G401 (cell line): ENCODE results near the gene CYLD. TPM values are rescaled to one million over a fixed set of nuclear protein-coding genes. Genes with fewer than 3 reads are reported as not detected.

ENCODE experiments used
- DNase-seq: peaks from one replicate; pipeline ENCODE4 v3.0.0-alpha.2; 2015; ENCODE audit warnings: low spot score
- in situ Hi-C: cut with HindIII; loops from 2 replicates; pipeline ENCODE4 v1.10.0; 2016; ENCODE audit warnings: low sequenced_read_pairs, mixed read lengths
- total RNA-seq: library from RNA; depleted of rRNA; stranded (reverse); fragments of >200 nt; shearing (Covaris generic); gene quantifications from 2 replicates; pipeline ENCODE4 v1.2.3, GENCODE V29; 2014

CYLD gene
- total RNA-seq, 1 experiment from 2014 or later = 6.0 TPM

GRCh38 chr16:50765861-50766260 lies 24.0 kb downstream of the CYLD start:
- in situ Hi-C loops = no loop called here

GRCh38 chr16:50767197-50767596 lies 25.3 kb downstream of the CYLD start:
- in situ Hi-C loops = no loop called here
- no peak for DNase-seq

More at GRCh38 chr16:50765861-50766260, 24.0 kb downstream of the CYLD start:
- no peak for DNase-seq

GRCh38 chr16:50771366-50771765 lies 29.5 kb downstream of the CYLD start:
- in situ Hi-C loops = no loop called here
- no peak for DNase-seq

DNA sequence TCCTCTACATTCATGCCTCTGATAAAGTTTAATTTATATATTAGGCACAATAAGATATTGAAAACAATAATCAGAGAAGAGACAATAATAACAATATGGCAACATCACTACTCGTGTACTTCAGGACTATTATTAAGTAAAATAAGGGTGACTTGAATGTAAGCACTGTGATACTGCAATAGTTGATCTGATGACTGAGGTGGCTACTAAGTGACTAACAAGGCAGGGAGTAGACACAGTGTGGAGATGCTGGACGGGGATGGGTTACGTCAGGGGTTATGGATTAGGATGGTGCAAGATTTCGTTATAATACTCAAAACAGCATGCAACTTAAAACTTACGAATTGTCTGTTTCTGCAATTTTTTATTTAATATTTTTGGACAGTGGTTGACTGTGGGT lies 32.5 kb downstream of the CYLD start:
- in situ Hi-C loops = no loop called here
- DNase-seq = no peak

DNA sequence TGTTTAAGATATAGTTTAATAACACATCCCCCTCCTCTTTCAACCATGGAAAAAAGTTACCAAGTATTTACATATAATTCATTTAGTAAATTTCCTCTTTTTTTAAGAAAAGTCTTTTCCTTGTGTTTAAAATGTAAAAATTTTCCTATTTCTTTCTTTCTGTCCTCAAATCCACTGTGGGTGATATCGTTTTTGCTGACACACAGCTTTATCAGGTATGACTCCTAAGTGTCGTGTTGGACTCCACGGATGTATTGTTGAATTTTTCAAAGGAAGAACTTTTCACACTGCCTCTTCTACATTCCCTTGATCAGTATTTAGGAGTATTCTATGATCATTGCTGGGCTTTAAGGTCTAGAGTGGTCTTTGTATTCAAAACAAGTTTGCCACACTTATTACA lies 33.1 kb downstream of the CYLD start:
- no peak for DNase-seq
- in situ Hi-C loops = no loop called here

DNA sequence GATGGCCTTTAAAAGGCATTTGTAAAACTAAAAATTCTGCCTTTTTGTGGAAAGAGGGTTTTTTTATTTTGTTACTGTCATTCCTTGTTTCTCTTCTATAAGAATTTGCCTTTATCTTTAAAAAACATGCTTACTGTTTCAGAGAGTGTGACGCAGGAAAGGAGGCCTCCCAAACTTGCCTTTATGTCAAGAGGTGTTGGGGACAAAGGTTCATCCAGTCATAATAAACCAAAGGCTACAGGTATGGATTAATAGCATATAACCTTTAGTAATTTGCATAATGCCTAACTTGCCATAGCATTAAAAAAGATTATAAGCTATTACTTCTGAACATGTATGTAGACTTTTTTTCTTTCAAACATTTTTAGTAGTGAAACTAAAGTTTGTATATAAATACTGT lies 34.2 kb downstream of the CYLD start:
- no peak for DNase-seq
- in situ Hi-C loops = no loop called here

DNA sequence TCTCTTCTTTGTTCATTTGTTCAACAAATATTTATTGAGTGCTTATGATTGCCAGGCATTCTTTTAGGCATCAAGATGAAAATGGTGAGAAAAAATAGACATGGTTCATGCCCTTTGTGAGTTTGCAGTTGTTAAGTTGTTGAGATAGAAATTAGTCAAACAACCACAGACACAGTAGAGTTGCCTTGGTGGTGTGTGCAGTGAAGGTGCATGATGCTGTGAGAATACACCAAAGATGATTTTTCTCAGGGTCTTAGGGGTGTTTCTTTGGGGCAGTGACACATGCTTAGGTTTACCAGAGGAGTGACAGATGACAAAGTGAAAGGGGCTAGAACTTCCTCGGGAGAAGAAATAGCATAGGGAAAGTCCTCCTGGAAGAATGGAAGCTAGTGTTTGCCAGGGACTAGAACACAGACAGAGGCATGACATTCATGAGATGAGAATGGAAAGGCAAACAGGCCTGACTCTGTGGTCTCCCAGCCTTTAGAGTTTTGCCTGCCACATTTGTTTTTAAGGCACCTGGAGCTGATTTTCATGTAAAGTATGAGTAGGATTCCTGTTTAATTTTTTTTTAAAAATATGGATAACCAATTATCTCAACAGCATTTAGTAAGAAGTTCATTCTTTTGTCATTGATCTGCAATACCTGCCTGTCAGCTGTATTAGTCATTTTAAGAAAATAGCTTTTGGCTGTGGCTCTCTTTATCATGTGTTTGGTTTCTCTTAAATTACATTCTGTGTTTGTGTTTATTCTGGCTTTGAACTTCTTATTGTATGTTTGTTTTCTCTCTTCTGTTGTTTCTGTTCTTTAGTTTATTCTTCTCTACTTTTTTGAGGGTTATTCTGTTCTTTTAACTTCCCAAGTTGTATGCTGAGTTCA lies 36.6 kb downstream of the CYLD start:
- in situ Hi-C loops = no loop called here
- no peak for DNase-seq

- in situ Hi-C loops = no loop called here
- DNase-seq = no peak
Measured at GRCh38 chr16:50781043-50781442, 39.2 kb downstream of the CYLD start.

DNA sequence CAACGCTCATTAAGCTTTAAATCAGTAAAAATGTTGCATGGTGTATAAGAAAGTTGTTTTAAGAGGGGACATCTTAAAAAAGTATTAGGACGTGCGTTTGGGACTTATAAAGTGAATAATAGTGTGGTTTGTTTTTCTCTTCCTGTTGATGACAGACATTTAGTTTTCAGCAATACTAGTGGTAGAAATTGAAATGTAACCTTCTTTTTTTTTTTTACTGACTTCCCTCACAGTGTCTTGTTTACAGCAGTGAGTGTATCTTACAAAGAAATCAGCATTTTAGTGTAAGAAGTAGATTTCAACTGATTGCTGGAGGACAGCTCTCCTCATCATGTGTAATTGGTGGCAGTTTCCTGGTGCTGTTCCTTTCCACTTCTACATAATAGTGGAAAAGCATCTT lies 39.6 kb downstream of the CYLD start:
- in situ Hi-C loops = no loop called here
- DNase-seq = no peak

GRCh38 chr16:50789757-50790156 lies 47.9 kb downstream of the CYLD start:
- in situ Hi-C loops = no loop called here
- no peak for DNase-seq

- no peak for DNase-seq
- in situ Hi-C loops = no loop called here
Measured at GRCh38 chr16:50791522-50791921, 49.6 kb downstream of the CYLD start.

DNA sequence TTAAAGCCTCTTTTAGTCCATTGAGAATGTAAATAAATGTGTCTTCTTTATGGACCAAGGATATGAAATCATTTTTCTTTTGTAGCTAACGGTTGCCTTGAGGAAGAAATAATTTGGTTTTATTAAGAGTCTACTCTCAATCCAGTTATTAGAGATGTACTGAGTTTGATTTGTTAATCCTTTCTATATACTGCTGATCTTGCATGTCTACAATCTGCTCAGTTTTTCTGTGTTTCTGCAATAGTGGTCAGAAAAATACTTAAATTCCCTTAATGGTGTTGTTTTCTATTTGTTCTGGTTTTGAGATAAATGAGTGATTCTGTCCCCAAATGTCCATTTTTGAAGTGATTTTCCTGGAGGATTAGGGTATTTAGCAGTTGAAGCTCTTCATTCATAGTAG lies 54.9 kb downstream of the CYLD start:
- DNase-seq = no peak
- in situ Hi-C loops = no loop called here

DNA sequence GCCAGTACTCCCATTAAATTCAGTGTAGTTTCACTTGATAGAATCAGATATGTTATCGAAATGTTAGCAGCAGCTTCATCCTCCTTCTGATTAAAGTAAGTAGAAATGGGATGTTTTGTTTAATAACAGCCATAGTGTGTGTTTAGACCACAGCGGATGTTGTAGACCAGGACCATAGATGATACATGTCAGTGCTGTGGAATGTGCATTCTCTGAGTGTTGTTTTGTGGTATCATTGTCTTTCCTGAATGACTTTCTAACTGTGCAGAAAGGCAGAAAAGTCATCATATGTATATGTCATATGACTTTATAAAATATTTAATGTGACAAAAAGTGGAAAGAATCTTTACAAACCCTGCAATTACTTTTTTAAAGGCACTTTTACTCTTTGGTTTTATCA lies 55.6 kb downstream of the CYLD start:
- in situ Hi-C loops = no loop called here
- no peak for DNase-seq

- DNase-seq = no peak
- in situ Hi-C loops = no loop called here
Measured at GRCh38 chr16:50800074-50800473, 58.2 kb downstream of the CYLD start.

DNA sequence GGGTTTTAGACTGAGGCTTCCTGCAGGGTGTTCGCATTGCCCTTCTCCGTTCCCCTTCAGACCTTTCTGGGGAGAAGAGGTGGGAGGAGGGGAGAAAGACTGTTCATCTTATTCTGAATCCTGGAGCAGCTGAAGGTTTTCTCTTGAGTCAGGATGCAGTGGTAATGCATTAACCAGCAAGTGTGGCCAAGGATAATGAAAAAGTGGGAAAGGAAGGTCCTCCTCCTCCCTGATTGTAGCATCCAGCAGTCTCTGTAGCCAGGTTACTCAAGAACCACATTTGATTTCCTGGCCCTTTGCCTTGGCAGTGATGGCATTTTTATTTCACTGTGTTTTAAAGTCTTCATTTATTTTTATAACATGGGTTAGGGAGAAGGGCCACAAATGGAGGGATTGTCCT lies 59.1 kb downstream of the CYLD start:
- DNase-seq = no peak
- in situ Hi-C loops = no loop called here

DNA sequence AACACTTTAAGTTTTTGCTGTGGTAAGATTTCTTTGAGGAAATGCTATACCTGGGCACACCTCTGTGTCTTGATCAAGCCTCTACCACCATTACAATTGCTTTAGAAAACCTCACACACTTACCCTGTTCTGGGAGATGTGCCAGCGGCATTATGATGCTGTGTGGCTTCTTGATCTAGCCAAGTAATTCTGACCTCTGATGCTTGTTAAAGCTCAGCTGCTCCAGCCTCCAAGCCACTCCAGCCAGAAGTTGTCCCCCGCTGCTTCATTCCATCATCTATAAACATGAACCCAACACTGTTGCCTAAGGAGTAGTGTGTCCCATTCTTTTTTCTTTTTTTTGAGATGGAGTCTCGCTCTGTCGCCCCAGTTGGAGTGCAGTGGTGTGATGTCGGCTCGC lies 60.1 kb downstream of the CYLD start:
- in situ Hi-C loops = no loop called here
- DNase-seq = peak; percentile 9

DNA sequence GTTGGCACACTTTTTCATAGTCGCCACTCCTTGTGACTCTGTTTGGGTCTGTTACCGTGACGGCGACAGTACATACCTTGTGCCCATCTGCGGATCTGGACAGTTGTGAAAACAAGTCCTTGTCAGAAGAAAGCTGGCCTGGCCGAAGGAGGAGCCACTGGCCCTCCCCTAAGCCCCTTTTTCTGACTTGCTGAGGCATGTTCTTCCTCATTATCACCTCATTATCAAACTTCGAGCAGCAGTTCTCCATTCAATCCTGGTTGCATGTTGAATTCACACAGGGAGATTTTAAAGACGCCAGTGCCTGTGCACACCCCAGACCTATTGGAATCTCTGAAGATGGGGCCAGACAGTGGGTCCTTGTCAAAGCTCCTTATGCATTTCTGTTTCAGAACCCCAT lies 61.1 kb downstream of the CYLD start:
- DNase-seq = no peak
- in situ Hi-C loops = no loop called here

GRCh38 chr16:50804290-50804907 lies 62.5 kb downstream of the CYLD start:
- in situ Hi-C loops = no loop called here
- no peak for DNase-seq

DNA sequence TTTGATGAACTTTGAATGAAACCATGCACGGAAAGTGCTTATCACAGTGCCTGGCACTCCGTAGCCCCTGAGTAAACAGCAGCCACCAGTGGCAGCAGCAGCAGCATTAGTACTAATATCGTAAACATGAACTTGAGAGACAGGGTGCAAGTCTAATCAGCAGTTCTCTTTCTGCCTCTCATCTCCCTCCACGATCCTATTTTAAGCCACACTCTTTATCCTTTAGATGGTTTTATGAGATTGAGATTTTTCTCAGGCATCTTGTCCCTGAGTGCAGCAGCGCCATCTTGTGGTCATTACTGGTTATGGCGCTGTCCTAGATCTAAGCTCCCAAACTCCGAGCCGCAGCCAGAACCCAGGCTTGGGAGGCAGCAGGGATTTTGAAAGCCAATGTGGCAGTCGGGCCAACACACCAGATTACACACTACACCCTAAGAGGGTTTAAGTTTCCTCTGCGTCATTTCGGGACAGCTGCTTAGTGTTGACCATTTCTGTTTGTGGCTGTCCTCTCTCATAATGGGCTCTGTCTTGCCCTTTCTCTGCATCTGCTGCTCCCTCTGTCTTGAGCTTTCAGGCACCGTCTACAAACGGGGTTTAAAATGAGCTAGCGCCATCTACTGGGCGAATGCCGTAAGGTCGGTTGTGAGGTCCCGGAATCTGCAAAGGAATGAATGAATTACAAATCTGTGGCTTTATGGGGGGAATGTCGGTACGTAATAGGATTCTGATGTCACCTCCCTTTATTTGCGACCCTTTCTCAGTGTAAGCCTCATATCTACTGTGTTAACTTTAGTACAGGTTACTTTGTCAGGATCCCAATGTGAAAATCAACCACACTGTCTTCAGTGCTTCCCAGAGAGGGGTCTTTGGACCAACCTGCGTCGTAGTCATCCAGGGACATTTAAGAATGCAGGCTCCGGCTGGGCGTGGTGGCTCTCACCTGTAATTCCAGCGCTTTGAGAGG lies 64.5 kb downstream of the CYLD start:
- DNase-seq = peak; percentile 93
- in situ Hi-C loops = no loop called here
